Stimulated activated CD4-positive, alpha-beta T cell treated with anti-CD3 and anti-CD28 coated beads, Interleukin-12 subunit alpha, Interleukin-12 subunit beta, amount 100 ng/mL, for 4 hours (primary cell): ENCODE data around the gene ICOSLG.
"Not testable (repeated sequence)": the region's sequence is repeated elsewhere in the genome, so short reads cannot be mapped to it uniquely, and the experiment has no call there.

Experiments used
- DNase-seq: peaks from one replicate; pipeline ENCODE4 v3.0.0-alpha.2; 2020

Gene ICOSLG

GRCh38 chr21:44263768-44264167 lies 23.0 kb upstream of the ICOSLG start:
- no peak for DNase-seq

GRCh38 chr21:44263221-44263760 lies 22.5 kb upstream of the ICOSLG start:
- no peak for DNase-seq

- DNase-seq, result no peak
Measured at GRCh38 chr21:44262338-44263056, 21.8 kb upstream of the ICOSLG start.

GRCh38 chr21:44261675-44262295 lies 21.0 kb upstream of the ICOSLG start, which contains the start of gene DNMT3L:
Gene DNMT3L (minus strand): TSS chr21:44261897. CDS start chr21:44261259, 638 bp downstream.
- DNase-seq, result no peak

- no peak for DNase-seq
Measured at GRCh38 chr21:44260791-44261631, 20.3 kb upstream of the ICOSLG start.

GRCh38 chr21:44260066-44260465 lies 19.3 kb upstream of the ICOSLG start:
- no peak for DNase-seq

- DNase-seq, result no peak
Measured at GRCh38 chr21:44259082-44259705, 18.5 kb upstream of the ICOSLG start.

- DNase-seq, result no peak
Measured at GRCh38 chr21:44258056-44258725, 17.4 kb upstream of the ICOSLG start.

- no peak for DNase-seq
Measured at GRCh38 chr21:44255511-44255981, 14.8 kb upstream of the ICOSLG start.

GRCh38 chr21:44253832-44254710 lies 13.3 kb upstream of the ICOSLG start:
- no peak for DNase-seq

- not testable (repeated sequence) for DNase-seq
Measured at GRCh38 chr21:44249204-44250037, 8.7 kb upstream of the ICOSLG start.

- DNase-seq, result not testable (repeated sequence)
Measured at GRCh38 chr21:44247904-44248303, 7.2 kb upstream of the ICOSLG start.

- not testable (repeated sequence) for DNase-seq
Measured at GRCh38 chr21:44243980-44244379, 3.2 kb upstream of the ICOSLG start.

GRCh38 chr21:44241281-44241680 lies 538 bp upstream of the ICOSLG start:
- not testable (repeated sequence) for DNase-seq

- not testable (repeated sequence) for DNase-seq
Measured at GRCh38 chr21:44240353-44240752, 390 bp downstream of the ICOSLG start.

- not testable (repeated sequence) for DNase-seq
Measured at GRCh38 chr21:44229561-44229960, 11.2 kb downstream of the ICOSLG start.

GRCh38 chr21:44228109-44228508 lies 12.6 kb downstream of the ICOSLG start:
- not testable (repeated sequence) for DNase-seq

- not testable (repeated sequence) for DNase-seq
Measured at GRCh38 chr21:44227614-44228013, 13.1 kb downstream of the ICOSLG start.

- not testable (repeated sequence) for DNase-seq
Measured at GRCh38 chr21:44225605-44226004, 15.1 kb downstream of the ICOSLG start.

GRCh38 chr21:44223334-44223733 lies 17.4 kb downstream of the ICOSLG start:
- not testable (repeated sequence) for DNase-seq
